SU-DHL-6 (cell line): Measurements from ENCODE around the gene NTRK3.

Experiments
- CTCF ChIP-seq: fragments of 200-600 bp; sonication (generic); IDR thresholded peaks from one replicate; pipeline ENCODE4 v1.5.1; 2017; ENCODE audit warnings: antibody characterized with exemption, mild to moderate bottlenecking, low read length, moderate library complexity; ENCODE audit not compliant: insufficient read depth, poor library complexity, severe bottlenecking
- EZH2phosphoT487 ChIP-seq: fragments of 200-600 bp; sonication (generic), shearing (Covaris generic); conservative IDR thresholded peaks from 2 replicates; pipeline ENCODE4 v1.6.1; 2018; ENCODE audit warnings: mild to moderate bottlenecking, antibody characterized with exemption, low read length, moderate library complexity, mixed read lengths

DNA sequence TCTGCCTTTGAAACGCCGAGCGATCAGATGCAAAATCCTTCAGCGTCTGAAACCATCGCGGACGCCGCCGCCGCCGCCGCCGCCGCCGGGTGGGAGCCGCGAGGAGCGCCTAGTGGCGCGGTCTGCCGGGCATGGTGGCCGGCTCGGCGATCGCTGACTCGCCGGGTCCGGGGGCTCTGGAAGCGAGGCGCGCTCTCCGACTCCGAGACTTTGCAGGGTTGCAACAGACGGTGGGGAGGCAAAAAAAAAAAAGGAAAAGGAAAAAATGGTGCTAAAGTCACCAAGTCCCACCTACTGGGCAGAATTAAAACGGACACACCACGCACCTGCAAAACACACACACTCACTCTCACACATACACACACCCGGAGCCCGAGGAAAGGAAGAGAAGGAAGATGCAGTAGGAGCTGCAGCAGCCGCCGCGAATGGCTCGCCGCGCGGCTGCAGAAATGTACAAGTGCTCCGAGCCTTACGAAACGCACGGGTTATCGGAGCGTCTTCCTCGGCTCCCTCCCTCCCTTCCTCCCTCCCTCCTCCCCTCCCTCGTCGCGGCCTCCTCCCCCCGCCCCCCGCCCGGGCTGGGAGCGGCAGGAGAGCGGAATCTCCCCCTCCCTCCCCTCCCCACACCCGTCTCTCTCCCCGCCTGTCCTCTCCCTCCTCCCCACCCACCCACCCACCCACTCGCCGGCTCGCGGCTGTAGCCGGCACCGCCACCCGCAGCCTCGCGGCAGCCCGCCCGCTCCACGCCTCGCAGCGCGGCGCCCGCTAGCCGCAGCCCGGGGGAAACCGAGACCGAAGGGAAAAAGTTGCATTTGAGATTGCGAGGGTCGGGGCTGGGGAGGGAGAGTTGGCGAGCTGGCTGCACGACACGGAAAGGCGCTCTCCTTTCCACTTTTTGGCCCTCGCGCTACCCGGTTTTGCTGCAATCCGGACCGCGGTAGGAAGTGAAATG, at the start of gene NTRK3:
- TF ChIP-seq CTCF (no peak), EZH2phosphoT487 (no peak)
